ENCODE data around the gene SH3PXD2A. TPM values are rescaled to one million over a fixed set of nuclear protein-coding genes. Genes with fewer than 3 reads are reported as not detected.

SH3PXD2A gene
- total RNA-seq, 1 experiment from 2014 or later: 13.2 TPM

GRCh38 chr10:103718247-103718620, 137.1 kb downstream of the SH3PXD2A start:
- Mint-ChIP-seq H3K4me1 (ENCODE audit: insufficient read depth, unreplicated experiment) (peaks cover 17% of the 10 kb centered on the region), H3K9me3 (ENCODE audit: unreplicated experiment) (no peaks in the 10 kb centered on the region), H3K4me3 (ENCODE audit: unreplicated experiment) (no peak overlapping the region), H3K27me3 (ENCODE audit: insufficient read depth, unreplicated experiment) (no peaks in the 10 kb centered on the region), H3K27ac (ENCODE audit: low read depth, unreplicated experiment) (peak overlapping the region; percentile 16), H3K36me3 (ENCODE audit: insufficient read depth, unreplicated experiment) (peaks cover 13% of the 10 kb centered on the region)
- no TSS peak for BruUV-seq (replicated peaks)
- no peak for DNase-seq (ENCODE audit: unreplicated experiment)
- ChIA-PET CTCF (interaction anchor here (0.6 to 1.6 kb wide), 4 partner anchors 32 to 167 kb away, joined by 3 to 8 read pairs (median 7); no protein-coding TSS in a partner anchor), POLR2A (interaction anchor here (0.8 to 1.8 kb wide), 3 partner anchors 138 to 164 kb away, joined by 3 to 7 read pairs (median 3); no protein-coding TSS in a partner anchor)
- intact Hi-C loops (cut with micrococcal nuclease): loop anchor here (10.0 kb wide), 2 partner anchors 57 to 297 kb away; no protein-coding TSS in a partner anchor
- TF ChIP-seq CTCF (IDR thresholded peaks at IDR 0.05; ENCODE audit: unreplicated experiment): no peak

- Mint-ChIP-seq H3K4me1 (ENCODE audit: insufficient read depth, unreplicated experiment) (peaks cover 21% of the 10 kb centered on the region), H3K27ac (ENCODE audit: low read depth, unreplicated experiment) (peak overlapping the region; percentile 16), H3K36me3 (ENCODE audit: insufficient read depth, unreplicated experiment) (peaks cover 11% of the 10 kb centered on the region), H3K4me3 (ENCODE audit: unreplicated experiment) (no peak overlapping the region), H3K27me3 (ENCODE audit: insufficient read depth, unreplicated experiment) (no peaks in the 10 kb centered on the region), H3K9me3 (ENCODE audit: unreplicated experiment) (no peaks in the 10 kb centered on the region)
- CTCF ChIA-PET: interaction anchor here (0.6 to 1.6 kb wide), 7 partner anchors 37 to 305 kb away, joined by 3 to 8 read pairs (median 5); no protein-coding TSS in a partner anchor
- TF ChIP-seq CTCF (IDR thresholded peaks at IDR 0.05; ENCODE audit: unreplicated experiment): no peak
- POLR2A ChIA-PET: interaction anchor here (0.6 to 1.8 kb wide), 5 partner anchors 104 to 165 kb away, joined by 3 to 7 read pairs (median 3); no protein-coding TSS in a partner anchor
- intact Hi-C loops (cut with micrococcal nuclease): loop anchor here (10.0 kb wide), 2 partner anchors 57 to 297 kb away; no protein-coding TSS in a partner anchor
- DNase-seq (ENCODE audit: unreplicated experiment): peak; percentile 23
- no TSS peak for BruUV-seq (replicated peaks)
These were observed 137.8 kb downstream of the SH3PXD2A start for GRCh38 chr10:103717341-103718246.

- Mint-ChIP-seq H3K9me3 (ENCODE audit: unreplicated experiment) (no peaks in the 10 kb centered on the region), H3K4me3 (ENCODE audit: unreplicated experiment) (no peak overlapping the region), H3K36me3 (ENCODE audit: insufficient read depth, unreplicated experiment) (peaks cover 10% of the 10 kb centered on the region), H3K27me3 (ENCODE audit: insufficient read depth, unreplicated experiment) (no peaks in the 10 kb centered on the region), H3K27ac (ENCODE audit: low read depth, unreplicated experiment) (peak overlapping the region; percentile 59), H3K4me1 (ENCODE audit: insufficient read depth, unreplicated experiment) (peaks cover 21% of the 10 kb centered on the region)
- no TSS peak for BruUV-seq (replicated peaks)
- no peak for TF ChIP-seq CTCF (IDR thresholded peaks at IDR 0.05; ENCODE audit: unreplicated experiment)
- no peak for DNase-seq (ENCODE audit: unreplicated experiment)
- ChIA-PET CTCF (interaction anchor here (0.7 to 10.0 kb wide), 4 partner anchors 138 to 304 kb away, joined by 3 to 95 read pairs (median 6); partner anchors contain the start of gene SH3PXD2A), POLR2A (interaction anchor here (0.6 to 1.3 kb wide), 3 partner anchors 105 to 166 kb away, joined by 3 to 5 read pairs (median 3); no protein-coding TSS in a partner anchor)
- intact Hi-C loops (cut with micrococcal nuclease): loop anchor here (10.0 kb wide), 2 partner anchors 58 to 298 kb away; no protein-coding TSS in a partner anchor
These were observed 138.9 kb downstream of the SH3PXD2A start for GRCh38 chr10:103716206-103717160.

Data from MCF 10A (cell line).